Liver (tissue), 3 donors: ENCODE data around the gene PLCB3.
"Not testable (repeated sequence)": the region's sequence is repeated elsewhere in the genome, so short reads cannot be mapped to it uniquely, and the experiment has no call there.

Source experiments
- ATF3 ChIP-seq: IDR thresholded peaks from 2 replicates; pipeline ENCODE4 v1.6.1; 2016; ENCODE audit warnings: antibody characterized with exemption
- EGR1 ChIP-seq, 2 donors: IDR thresholded peaks; 2 replicates each; pipeline ENCODE4 v1.6.1; 2016 to 2018; ENCODE audit warnings: antibody characterized with exemption in 2 of 2, low read depth in 2 of 2
- GABPA ChIP-seq, 2 donors: IDR thresholded peaks in 1 of 2; conservative IDR thresholded peaks in 1 of 2; 2 replicates each; pipeline ENCODE4 v1.6.1; 2016; ENCODE audit warnings: antibody characterized with exemption in 2 of 2, mild to moderate bottlenecking in 1 of 2, moderate library complexity in 1 of 2
- NR2F2 ChIP-seq: IDR thresholded peaks from 2 replicates; pipeline ENCODE4 v1.6.1; 2016; ENCODE audit warnings: antibody characterized with exemption
- TAF1 ChIP-seq: conservative IDR thresholded peaks from 2 replicates; pipeline ENCODE4 v1.6.1; 2016; ENCODE audit warnings: antibody characterized with exemption, mild to moderate bottlenecking
- TF ChIP-seq, protein P1 (sequence below): fragments of 150-350 bp; IDR thresholded peaks from 2 replicates; pipeline ENCODE4 v1.5.1; 2017; ENCODE audit warnings: improper control_type of control experiment, low read depth, low read length; ENCODE audit not compliant: missing input control
- TF ChIP-seq, protein P2 (sequence below): IDR thresholded peaks from 2 replicates; pipeline ENCODE4 v1.6.1; 2016; ENCODE audit warnings: antibody characterized with exemption, mild to moderate bottlenecking
- donor health status: healthy.
- donor health status: healthy.

DNA sequence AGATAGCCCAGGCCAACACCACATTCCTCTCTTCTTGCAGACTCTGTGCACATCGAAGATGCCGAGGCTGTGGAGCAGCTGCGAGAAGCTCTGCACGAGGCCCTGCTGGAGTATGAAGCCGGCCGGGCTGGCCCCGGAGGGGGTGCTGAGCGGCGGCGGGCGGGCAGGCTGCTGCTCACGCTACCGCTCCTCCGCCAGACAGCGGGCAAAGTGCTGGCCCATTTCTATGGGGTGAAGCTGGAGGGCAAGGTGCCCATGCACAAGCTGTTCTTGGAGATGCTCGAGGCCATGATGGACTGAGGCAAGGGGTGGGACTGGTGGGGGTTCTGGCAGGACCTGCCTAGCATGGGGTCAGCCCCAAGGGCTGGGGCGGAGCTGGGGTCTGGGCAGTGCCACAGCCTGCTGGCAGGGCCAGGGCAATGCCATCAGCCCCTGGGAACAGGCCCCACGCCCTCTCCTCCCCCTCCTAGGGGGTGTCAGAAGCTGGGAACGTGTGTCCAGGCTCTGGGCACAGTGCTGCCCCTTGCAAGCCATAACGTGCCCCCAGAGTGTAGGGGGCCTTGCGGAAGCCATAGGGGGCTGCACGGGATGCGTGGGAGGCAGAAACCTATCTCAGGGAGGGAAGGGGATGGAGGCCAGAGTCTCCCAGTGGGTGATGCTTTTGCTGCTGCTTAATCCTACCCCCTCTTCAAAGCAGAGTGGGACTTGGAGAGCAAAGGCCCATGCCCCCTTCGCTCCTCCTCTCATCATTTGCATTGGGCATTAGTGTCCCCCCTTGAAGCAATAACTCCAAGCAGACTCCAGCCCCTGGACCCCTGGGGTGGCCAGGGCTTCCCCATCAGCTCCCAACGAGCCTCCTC is 64.6 kb downstream of the PLCB3 start:
- not testable (repeated sequence) for TF ChIP-seq EGR1 (IDR thresholded peaks at IDR 0.05; ENCODE audit: low read depth in 2 of 2); GABPA (IDR thresholded peaks at IDR 0.05 in 1 of 2, conservative IDR thresholded peaks at IDR 0.05 in 1 of 2); TAF1; NR2F2; ATF3
- TF ChIP-seq, protein P1, sequence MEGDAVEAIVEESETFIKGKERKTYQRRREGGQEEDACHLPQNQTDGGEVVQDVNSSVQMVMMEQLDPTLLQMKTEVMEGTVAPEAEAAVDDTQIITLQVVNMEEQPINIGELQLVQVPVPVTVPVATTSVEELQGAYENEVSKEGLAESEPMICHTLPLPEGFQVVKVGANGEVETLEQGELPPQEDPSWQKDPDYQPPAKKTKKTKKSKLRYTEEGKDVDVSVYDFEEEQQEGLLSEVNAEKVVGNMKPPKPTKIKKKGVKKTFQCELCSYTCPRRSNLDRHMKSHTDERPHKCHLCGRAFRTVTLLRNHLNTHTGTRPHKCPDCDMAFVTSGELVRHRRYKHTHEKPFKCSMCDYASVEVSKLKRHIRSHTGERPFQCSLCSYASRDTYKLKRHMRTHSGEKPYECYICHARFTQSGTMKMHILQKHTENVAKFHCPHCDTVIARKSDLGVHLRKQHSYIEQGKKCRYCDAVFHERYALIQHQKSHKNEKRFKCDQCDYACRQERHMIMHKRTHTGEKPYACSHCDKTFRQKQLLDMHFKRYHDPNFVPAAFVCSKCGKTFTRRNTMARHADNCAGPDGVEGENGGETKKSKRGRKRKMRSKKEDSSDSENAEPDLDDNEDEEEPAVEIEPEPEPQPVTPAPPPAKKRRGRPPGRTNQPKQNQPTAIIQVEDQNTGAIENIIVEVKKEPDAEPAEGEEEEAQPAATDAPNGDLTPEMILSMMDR: not testable (repeated sequence)
- TF ChIP-seq, protein P2, sequence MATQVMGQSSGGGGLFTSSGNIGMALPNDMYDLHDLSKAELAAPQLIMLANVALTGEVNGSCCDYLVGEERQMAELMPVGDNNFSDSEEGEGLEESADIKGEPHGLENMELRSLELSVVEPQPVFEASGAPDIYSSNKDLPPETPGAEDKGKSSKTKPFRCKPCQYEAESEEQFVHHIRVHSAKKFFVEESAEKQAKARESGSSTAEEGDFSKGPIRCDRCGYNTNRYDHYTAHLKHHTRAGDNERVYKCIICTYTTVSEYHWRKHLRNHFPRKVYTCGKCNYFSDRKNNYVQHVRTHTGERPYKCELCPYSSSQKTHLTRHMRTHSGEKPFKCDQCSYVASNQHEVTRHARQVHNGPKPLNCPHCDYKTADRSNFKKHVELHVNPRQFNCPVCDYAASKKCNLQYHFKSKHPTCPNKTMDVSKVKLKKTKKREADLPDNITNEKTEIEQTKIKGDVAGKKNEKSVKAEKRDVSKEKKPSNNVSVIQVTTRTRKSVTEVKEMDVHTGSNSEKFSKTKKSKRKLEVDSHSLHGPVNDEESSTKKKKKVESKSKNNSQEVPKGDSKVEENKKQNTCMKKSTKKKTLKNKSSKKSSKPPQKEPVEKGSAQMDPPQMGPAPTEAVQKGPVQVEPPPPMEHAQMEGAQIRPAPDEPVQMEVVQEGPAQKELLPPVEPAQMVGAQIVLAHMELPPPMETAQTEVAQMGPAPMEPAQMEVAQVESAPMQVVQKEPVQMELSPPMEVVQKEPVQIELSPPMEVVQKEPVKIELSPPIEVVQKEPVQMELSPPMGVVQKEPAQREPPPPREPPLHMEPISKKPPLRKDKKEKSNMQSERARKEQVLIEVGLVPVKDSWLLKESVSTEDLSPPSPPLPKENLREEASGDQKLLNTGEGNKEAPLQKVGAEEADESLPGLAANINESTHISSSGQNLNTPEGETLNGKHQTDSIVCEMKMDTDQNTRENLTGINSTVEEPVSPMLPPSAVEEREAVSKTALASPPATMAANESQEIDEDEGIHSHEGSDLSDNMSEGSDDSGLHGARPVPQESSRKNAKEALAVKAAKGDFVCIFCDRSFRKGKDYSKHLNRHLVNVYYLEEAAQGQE: not testable (repeated sequence)
